ENCODE results near the gene CCDC86.
A peak's percentile ranks its signal among the peaks of the same experiment; 100 is the strongest.

The CCDC86 gene

DNA sequence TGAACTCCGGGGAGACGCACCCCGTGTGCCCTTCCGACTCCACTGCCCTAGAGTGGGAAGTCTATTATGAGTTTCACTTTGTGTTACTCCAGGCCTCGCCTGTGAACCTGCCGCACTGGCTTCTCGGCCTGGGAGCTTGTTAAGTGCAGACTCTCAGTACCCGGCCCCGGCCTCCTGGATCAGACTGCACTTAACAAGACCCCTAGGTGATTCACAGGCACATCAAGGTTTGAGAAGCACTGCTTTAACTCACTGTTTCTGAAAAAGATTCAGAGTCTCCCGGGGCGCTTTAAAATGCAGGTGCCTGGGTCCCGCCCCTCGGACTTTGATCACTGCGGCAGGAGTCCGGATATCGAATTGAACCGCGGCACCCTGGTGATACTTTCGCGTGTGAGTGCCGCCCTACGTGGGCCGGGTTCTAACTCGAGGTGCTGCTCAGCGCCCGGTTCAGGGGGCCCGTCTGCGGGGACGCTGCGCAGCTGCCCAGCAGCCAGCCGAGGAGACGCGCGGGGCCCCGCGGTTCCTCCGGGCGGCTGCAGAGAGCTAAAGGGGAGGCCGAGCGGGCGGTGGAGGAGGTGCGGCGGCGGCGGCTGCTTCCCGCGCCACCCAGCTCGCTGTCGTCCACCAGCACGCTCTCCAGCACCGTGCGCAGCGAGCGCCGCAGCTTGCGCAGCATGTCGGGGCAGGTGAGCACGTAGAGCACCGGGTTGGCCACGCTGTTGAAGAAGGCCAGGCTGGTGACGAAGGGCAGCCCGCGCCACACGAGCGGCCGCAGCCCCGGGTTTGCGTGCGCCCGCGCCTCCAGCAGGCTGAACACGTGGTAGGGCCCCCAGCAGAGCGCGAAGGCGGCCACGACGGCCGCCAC lies 10.4 kb downstream of the CCDC86 start:
- peak; percentile 68 for DNase-seq

DNA sequence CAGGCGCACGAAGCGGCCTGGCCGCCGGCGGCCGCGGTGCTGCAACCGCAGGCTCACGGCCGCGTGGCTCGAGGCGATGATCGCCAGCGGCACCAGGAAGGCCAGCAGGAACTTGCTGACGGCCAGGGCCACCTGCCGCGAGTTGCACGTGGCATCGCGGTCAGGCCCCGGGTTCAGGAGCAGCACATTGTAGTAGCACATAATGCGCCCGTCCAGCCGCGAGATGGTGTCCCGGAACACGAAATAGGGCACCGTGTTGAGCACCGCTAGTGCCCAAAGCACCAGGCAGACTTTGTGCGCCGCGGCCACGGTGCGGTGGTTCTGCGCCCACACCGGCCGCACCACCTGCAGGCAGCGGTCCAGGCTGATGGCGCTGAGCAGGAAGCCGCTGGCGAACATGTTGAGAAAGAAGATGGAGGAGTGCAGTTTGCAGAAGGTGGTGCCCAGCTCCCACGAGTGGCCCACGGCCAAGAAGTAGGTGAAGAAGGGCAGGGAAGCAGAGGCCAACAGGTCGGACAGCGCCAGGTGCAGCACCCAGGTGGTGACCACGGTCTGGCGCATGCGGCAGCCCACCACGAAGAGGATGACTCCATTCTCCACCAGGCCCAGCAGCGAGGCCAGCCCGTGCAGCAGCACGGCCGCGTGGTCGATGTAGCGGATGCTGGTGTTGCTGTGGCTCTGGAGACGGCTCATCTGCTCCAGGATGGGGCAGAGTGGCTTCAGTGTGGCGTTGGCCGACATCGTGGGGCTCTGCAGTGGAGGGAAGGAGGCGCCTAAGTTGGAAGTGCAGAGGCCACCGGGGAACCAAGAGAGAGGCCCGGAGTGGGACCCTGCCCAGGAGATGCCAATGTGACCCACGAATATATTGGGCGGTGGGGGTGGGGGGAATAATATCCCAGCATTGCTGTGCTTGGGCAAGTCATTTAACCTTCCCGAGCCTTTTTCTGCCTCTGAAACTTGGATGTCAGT lies 11.4 kb downstream of the CCDC86 start:
- DNase-seq, result no peak

DNA sequence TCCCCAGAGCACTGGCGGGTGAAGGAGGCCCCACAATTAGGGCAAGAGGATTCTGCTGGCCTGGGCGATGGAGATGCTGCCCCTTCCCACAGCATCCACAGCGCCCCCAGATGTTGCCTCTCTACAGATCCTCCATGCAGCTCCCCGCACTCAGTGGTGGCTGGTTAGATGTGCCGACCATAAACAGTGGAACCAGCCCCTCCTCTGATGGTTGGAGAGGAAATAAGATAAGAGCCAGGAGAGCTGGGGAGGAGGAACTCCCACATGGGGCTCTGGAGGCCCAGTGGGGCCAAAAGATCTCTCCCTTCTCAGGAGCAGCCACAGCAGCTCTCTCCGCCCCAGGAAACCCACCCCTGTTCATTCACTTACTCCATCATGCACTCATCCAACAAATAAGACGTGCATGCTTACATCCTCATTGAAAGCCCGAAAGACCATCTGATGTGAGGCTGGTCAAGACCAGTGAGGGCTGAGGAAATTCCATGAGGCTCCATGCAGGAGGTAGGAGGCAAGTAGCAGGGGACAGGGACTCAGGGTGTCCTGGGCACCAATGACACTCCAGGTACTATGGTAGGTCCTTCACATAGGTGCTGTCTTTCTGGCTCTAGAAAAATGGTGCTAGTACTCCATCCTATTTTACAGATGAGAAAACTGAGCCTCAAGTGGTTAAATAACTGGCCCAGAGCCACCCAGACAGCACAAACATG lies 12.4 kb downstream of the CCDC86 start:
- no peak for DNase-seq

DNA sequence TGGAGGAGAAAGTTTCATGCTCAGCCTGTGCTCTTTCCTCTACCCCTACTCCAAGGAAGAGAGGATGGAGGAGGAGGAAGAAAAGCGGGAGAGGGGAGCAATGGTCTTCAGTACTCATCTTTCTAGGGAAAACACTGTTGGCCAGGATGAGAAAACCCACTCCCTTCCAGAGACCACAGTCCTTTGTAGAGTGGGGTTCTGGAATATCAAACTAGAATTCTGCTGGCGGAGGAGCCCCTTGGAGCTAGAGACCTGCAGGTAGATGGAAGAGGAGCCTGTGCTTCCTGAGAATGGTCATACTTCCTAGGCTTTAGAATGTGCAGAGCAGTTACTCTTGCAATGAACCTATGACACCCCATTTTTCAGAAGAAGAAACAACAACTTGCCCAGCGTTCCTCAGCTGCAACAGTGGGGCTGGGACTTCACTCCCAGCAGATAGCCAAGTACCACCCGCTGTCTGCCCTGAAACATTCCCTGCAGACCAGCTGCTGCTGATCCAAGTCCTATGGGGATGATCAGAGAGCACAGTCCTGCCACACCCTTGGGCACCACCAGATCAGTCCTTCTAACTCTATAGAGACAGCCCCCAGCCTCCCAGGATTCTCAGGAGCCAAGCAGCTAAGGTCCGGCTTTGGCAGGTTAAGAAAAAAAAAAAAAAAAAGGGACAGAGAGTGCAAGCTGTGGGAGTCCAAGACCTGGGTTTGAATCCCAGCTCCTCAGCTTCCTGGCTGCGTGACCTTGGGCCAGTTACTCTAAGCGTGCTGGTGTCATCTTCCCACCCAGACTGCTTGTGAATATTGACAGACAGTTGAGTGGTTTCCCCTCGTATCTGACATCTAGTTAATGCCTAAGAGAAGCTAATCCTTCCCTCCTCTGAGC lies 13.2 kb downstream of the CCDC86 start:
- DNase-seq, result no peak

DNA sequence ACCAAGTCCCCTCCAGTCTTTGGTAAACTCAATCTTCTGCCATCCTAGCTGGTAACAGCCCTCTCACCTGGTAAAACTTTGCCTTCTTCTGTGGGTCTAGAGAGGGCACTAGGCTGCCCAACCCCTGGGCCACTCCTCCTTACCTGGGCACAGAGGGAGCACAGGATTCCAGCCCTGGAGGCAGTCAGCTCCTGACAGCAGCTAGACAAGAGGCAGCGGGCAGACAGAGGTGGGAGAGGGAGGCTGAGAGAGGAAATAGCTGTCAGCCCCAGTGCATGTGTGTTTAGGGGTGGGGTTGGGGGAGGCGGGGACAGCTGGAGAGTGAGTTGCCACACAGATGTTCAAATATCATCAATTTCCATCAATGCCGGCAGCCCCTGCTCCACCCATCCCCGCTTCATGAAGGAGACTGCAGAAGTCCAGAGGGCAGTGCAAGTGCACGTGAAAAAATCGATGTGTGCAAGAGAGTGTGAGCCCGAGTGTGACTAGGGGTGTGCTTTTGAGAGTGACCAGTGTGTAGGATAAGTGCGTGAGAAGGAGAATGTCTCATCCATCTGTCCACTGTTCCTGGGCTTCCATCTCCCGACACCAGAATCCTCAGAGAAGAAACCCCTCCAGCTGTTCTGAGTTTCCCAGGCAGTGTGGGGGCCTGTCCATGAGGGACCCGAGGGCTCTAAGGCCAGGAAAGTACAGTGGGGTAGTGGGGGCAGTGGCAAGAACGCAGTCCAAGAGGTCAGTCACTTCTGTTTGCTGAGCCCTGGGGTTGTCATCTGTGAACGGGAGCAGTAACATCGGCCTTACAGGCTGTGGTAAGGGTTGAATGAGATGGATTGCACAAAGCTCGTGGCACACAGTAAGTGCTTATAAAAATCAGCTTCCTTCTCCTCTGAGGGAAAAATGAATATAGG lies 14.1 kb downstream of the CCDC86 start, which contains the start of gene PTGDR2:
Gene PTGDR2, minus strand, starts transcription at position 225 of the 908 bp plus-strand sequence. CDS start 2,228 bp downstream, outside the sequence.
- DNase-seq, result no peak

DNA sequence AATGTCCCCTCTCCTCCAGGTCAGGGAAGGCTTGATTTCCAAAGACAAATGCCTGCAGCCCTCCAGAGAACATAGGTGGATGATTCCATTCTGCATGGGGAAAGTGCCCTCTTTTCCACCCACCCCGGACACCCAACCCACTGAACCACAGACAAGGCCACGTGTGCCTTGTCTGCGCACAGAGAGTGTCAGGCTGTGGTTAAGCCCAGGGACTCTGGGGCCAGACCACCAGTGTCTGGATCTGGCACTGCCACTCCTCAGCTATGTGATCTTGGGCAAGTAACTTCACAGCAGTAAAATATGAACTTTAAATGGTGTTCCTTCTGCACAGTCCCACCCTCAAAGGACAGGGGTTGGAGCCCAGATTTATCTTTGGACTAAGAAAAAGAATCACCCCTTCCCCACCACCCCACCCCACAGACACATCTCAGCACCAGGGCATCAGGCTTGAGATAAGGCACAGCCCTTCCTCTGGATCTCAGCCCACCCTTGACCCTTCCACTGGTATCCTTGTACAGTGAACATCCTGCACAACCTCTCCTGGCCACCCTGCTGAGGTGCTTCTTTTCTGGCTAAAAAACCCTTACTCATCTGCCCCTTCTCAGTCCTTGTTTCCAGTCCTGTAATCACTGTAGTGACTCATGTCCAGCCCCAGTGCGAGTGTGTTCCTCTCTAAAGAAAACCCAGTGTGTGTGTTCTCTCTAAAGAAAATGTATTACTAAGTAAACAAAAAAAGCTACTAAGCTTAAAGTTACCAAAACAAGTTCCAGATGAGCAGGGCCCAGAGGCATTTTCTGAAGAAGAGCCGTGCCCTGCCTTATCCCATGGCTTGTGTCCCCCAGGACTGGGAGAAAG lies 15.7 kb downstream of the CCDC86 start:
- DNase-seq, result no peak

DNA sequence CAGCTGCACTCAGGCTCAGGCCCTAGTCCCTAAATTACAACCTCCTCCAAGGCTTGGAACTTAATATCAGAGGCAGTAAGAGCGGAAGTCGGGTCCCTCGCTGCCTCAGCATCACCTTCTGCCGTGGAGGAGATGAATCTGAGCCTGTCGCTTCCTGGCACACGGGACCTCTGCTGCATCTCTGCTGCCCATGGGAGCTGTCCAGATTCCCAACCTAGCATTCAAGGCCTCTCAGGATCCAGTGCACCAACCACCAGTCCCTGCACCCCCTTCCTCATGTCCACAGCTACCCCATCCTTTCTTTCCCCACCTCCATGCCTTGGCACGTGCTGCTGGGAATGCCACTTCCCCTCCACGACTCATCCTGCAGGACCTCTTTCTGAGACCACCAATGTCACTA lies 16.3 kb downstream of the CCDC86 start:
- DNase-seq, result no peak

DNA sequence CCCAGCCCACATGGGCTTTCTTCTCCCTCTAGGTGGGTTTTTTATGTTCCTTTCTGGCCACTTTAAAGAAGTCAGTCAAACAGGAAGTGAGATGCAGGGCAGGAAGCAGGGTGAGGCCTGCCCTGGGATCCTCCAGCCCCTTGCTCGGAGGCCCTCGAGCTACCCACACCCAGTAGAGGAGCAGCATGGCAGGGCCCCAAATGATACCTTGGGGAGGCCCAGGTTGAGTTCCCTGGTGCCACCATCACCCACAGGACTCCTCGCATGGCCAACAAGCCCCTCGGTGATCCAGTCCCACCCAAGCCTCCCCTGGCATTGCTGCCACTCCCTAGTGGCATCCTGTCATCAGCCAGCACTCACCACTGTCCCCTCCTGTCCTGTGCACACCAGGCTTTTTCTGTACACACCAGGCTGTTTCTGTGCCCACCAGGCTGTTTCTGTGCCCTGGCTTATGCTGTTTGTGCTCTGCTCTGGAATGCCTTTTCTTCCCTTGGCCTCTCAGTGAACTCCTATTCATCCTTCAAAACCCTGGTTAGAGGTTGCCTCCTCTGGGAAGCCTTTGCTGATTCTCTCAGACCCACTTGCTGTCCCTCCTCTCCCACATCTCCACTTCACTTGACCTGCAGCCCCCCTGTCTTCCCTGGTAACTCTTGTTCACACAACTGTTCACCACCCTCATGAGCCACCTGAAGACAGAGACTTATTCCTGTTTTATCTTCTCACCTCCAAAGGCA lies 17.0 kb downstream of the CCDC86 start:
- DNase-seq, result no peak

DNA sequence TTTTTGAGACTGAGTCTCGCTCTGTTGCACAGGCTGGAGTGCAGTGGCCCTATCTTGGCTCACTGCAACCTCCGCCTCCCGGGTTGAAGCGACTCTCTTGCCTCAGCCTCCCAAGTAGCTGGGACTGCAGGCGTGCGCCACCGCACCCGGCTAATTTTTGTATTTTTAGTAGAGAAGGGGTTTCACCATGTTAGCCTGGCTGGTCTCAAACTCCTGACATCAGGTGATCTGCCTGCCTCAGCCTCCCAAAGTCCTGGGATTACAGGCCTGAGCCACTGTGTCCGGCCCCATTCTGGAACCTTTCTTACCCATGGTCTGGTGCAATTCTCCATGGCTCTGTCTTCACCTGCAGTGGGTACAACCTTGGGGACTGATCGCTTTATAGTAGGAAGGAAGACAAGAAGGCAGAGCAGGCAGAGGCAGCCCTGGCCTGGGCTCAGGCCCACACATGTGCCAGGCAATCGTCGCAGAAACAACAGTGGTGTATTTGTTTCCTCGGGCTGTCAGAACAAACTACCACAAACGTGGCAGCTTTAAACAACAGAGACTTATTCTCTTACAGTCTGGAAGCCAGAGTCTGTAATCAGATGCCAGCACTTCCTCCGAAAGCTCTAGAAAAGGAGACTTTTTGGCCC lies 17.8 kb downstream of the CCDC86 start:
- DNase-seq, result no peak

DNA sequence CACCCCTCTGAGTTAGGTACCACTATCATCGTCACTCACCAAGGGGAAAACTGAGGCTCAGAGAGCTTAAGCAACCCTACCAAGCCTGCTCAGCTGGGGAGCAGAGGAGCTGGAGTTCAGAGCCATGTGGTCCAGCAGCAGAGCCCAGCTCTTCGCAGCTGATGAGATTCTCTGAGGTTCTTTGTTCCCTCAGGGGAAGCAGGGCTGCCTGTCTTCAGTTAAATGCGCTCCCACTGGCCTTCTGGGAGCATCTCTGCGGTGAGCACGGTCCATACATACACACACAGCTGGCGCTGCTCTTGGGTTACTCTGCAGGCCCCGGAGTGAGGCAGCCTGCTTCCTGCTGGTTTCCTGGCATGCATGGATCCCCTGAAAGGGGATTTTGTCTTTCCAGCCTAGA lies 19.0 kb downstream of the CCDC86 start:
- DNase-seq, result no peak

DNA sequence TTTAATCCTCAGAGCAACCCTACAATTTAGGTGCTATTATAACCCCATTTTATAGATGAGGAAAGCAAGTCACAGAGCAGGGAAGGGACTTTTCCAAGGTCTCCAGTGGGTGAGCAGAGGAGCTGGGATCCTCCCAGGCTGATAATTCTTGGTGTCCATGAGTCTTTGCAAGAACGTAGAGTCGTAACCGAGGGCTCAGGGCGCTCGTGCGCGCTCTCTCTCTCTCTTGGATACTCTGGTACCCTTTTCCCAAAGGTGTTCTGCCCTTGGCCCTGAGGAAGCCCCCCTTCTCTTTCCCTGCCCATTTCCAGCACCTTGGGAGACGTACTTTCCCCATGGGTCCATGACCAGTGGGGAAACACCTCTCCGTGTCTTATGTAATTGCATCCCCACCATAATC lies 20.3 kb downstream of the CCDC86 start:
- DNase-seq, result no peak

DNA sequence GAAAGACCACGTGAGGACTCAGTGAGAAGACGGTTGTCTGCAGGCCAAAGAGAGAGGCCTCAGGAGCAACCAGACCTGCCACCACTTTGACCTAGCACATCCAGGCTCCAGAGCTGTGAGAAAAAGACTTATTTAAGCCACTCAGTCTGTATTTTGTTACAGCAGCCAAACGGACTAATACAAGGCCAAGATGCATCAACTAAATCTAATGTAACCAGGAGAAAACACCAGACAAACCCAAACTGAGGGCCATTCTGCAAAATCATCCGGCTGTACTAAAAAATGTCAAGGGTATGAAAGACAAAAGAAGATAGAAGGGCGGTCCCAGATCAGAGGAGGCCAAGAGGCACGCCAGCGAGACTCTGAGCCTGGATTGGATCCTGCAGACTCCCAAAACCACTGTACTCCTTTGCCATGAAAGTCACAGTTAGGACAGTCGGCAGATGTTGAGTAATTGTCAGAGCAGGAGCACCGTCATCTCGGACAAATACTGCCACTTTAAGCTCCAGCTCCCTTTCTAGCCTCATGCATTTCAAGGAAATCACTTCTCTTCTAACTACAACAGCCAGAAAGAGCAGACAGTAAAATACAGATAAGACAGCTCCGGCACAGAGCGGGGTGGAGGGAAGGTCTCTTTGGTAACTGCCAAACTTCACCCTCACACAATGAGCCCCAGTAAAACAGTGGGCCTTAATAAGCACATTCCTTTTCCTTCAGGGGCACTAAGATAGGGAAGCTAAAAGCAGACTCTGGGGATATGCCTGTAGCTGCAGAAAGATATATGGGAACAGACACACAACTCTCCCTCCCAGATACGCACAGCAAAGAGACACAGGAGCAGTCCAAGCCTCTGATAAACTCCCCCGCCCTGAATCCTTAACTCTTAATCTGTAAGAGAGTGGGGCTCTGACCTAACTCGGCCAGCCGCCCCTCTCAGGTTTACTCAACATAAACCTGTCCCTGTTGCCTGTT lies 21.9 kb downstream of the CCDC86 start:
- no peak for DNase-seq

DNA sequence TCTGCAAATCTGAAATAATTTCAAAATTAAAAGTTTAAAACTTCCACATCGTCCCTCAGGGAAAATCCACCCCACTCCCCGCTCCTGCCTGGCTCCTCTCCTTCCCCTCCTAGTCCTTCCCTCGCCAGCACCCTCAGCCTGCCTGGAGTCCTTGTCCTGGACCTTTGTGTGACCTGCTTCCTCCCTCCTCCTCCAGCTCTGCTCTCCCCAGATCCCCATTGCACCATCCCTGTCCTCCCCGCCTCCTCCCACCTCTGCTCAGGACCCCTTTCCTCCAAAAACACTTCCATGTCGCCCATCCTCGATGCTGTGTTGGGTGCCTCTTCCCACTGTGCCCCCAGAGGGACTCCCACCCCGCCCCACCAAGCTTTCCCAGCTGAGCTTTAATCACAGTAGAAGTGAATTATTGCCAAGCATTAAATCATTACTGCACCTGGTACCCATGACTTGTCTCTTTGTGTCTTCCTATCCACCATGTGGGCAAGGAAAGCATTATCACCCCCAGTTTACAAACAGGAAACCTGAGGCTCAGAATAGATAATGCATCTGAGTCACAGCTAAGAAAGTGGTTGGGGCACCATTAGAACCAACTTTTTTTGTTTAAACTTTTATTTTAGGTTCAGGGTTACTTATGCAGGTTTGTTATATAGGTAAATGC lies 23.1 kb downstream of the CCDC86 start:
- no peak for DNase-seq

DNA sequence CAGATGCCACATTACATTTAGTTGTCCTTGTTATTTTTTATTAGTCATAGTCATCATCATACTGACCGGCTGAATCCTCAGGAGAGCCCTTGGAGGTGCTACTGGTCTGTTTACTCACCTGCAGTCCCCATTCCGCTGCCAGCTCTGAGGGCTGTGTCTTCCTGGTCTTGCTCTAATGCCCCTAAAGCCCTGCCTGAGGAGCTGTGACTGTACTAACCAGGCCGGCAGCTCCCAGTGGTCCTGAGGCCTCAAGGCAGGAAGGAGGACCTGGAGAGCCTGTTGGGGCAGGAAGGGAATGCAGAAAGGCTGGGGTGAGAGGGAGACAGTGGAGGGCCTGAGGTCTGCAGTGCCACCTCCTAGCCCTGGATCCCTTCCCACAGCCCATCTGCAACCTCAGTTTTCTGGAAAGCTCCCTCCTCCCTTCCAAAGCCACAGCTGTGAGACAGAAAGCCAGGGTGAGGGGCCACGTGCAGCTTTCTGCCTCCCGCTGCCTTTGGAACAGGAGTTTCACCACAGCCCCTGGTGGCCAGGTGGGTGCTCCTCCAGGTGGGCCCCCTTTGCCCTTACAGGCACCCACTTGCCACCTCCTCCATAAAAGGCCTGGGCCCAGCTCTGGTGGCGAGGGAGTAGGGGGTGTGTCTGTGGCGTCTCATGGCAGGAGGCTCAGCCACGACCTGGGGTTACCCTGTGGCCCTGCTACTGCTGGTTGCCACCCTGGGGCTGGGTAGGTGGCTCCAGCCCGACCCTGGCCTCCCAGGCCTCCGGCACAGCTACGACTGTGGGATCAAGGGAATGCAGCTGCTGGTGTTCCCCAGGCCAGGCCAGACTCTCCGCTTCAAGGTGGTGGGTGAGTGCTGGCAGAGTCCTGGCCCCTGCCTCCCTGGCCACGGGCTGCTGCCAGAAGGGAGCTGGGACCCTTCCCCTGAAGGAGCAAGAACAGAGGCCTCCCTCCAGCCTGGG lies 25.3 kb downstream of the CCDC86 start, which contains the start of gene ZP1:
Gene ZP1, plus strand, starts transcription at position 632 of the 960 bp plus-strand sequence. Its CDS starts 20 bp downstream, at position 652.
- DNase-seq, result no peak

All from right kidney (tissue), 1 donor.